A673 (cell line): ENCODE results near the gene CDC42EP1. TPM values are rescaled to one million over a fixed set of nuclear protein-coding genes. Genes with fewer than 3 reads are reported as not detected.

Experiments used
- BruUV-seq: library from RNA; stranded (reverse); fragments of 400-500 nt; replicated peaks from 2 replicates; lab custom pipeline; 2021; lab: Mats Ljungman, UMichigan
- CTCF ChIA-PET: fragments of 300-600 bp; sonication (Branson Sonifier 250); formaldehyde crosslinking; loops from one replicate; lab custom pipeline; 2022; ENCODE audit warnings: antibody characterized with exemption; lab: Charles Lee
- POLR2A ChIA-PET: fragments of 300-600 bp; sonication (Branson Sonifier 250); formaldehyde crosslinking; loops from one replicate; lab custom pipeline; 2022; ENCODE audit warnings: antibody characterized with exemption; ENCODE audit not compliant: low non-redundant PET; lab: Charles Lee
- DNase-seq: peaks from one replicate; pipeline ENCODE4 v3.0.0-alpha.2; 2015; ENCODE audit warnings: low spot score
- H3K27ac ChIP-seq: fragments of 200-600 bp; sonication (generic); 2 replicates; pipeline ENCODE4 v1.5.1; 2016; ENCODE audit warnings: mixed run types, low read depth, mild to moderate bottlenecking, mixed read lengths, antibody characterized with exemption, low read length; ENCODE audit not compliant: poor library complexity, severe bottlenecking
- H3K27me3 ChIP-seq: fragments of 200-600 bp; sonication (generic); replicated peaks from 2 replicates; pipeline ENCODE4 v1.6.1; 2017; ENCODE audit warnings: mixed run types, low read depth, mild to moderate bottlenecking, mixed read lengths, antibody characterized with exemption, low read length; ENCODE audit not compliant: insufficient read depth, poor library complexity
- H3K36me3 ChIP-seq: fragments of 200-600 bp; sonication (generic); 2 replicates; pipeline ENCODE4 v1.6.1; 2016; ENCODE audit warnings: mixed run types, mild to moderate bottlenecking, mixed read lengths, antibody characterized with exemption, low read length; ENCODE audit not compliant: insufficient read depth, poor library complexity, severe bottlenecking
- H3K4me1 ChIP-seq: fragments of 200-600 bp; sonication (generic); 2 replicates; pipeline ENCODE4 v1.6.1; 2017; ENCODE audit warnings: mixed run types, mild to moderate bottlenecking, mixed read lengths, antibody characterized with exemption, low read length; ENCODE audit not compliant: insufficient read depth, poor library complexity, severe bottlenecking
- H3K4me3 ChIP-seq: fragments of 200-600 bp; sonication (generic); 2 replicates; pipeline ENCODE4 v1.5.1; 2016; ENCODE audit warnings: low read depth, mixed run types, mild to moderate bottlenecking, mixed read lengths, low read length; ENCODE audit not compliant: poor library complexity, severe bottlenecking
- H3K9me3 ChIP-seq: fragments of 200-600 bp; sonication (generic); 2 replicates; pipeline ENCODE4 v1.6.1; 2016; ENCODE audit warnings: mixed run types, low read depth, mild to moderate bottlenecking, mixed read lengths, antibody characterized with exemption, low read length; ENCODE audit not compliant: poor library complexity, severe bottlenecking
- EZH2 ChIP-seq: fragments of 200-600 bp; sonication (generic); IDR thresholded peaks from 2 replicates; pipeline ENCODE4 v1.6.1; 2017; ENCODE audit warnings: borderline replicate concordance, low read depth, mild to moderate bottlenecking, mixed read lengths, antibody characterized with exemption, low read length; ENCODE audit not compliant: poor library complexity, severe bottlenecking
- intact Hi-C: fragments of 100-400 bp; cut with micrococcal nuclease; formaldehyde crosslinking; loops from one replicate; pipeline ENCODE4 v1.10.0; 2022; ENCODE audit not compliant: unreplicated experiment
- total RNA-seq: library from RNA; stranded (reverse); gene quantifications from 2 replicates; pipeline ENCODE4 v1.2.3, GENCODE V29; 2021
- TF ChIP-seq, protein P1 (sequence below): fragments of 300-800, 200-600 bp; sonication (generic); conservative IDR thresholded peaks from 2 replicates; pipeline ENCODE4 v1.5.1; 2017; ENCODE audit warnings: low read depth, mild to moderate bottlenecking, antibody characterized with exemption, low read length, moderate library complexity, mixed read lengths

The CDC42EP1 gene
- total RNA-seq, 1 experiment from 2014 or later, result 1.1 TPM

DNA sequence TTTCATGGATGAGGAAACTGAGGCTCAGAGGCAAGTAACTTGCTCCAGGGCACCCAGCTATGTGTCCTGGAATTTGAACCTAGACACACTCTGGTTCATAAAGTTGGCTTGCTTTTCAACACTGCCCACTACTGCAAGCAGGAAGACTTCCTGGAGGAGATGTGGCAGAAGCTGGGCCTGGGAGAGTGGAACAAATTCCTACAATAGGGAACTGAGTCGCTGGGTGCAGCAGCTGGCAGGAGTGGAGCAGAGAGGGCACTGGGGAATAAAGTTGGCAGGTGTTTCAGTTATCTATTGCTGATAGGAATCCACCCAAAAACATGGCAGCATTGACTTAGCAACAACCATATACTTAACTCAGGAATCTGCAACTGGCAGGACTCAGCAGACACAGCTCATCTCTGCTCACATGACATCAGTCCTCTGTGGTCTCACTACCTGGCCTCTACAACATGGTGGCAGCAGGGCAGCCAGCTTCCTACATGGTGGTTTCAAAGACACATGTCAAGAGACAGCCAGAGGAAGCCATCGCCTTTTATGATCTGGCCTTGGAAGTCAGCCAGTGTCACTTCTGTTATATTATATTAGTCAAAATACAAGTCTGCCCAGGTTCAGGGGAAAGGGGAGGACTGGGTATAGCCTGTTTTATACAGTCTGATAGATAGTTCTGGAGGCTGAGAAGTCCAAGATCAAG lies 30.5 kb upstream of the CDC42EP1 start:
- H3K27me3 ChIP-seq, result no peaks in the 10 kb centered on the region
- H3K9me3 ChIP-seq, result no peaks in the 10 kb centered on the region
- TF ChIP-seq, protein P1, sequence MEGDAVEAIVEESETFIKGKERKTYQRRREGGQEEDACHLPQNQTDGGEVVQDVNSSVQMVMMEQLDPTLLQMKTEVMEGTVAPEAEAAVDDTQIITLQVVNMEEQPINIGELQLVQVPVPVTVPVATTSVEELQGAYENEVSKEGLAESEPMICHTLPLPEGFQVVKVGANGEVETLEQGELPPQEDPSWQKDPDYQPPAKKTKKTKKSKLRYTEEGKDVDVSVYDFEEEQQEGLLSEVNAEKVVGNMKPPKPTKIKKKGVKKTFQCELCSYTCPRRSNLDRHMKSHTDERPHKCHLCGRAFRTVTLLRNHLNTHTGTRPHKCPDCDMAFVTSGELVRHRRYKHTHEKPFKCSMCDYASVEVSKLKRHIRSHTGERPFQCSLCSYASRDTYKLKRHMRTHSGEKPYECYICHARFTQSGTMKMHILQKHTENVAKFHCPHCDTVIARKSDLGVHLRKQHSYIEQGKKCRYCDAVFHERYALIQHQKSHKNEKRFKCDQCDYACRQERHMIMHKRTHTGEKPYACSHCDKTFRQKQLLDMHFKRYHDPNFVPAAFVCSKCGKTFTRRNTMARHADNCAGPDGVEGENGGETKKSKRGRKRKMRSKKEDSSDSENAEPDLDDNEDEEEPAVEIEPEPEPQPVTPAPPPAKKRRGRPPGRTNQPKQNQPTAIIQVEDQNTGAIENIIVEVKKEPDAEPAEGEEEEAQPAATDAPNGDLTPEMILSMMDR, result no peak
- no peak for TF ChIP-seq EZH2
- H3K4me3 ChIP-seq, result no peak overlapping the region
- no peak for DNase-seq
- no peak overlapping the region for H3K27ac ChIP-seq
- no TSS peak for BruUV-seq
- H3K4me1 ChIP-seq, result no peaks in the 10 kb centered on the region
- POLR2A ChIA-PET, result no interaction called here
- CTCF ChIA-PET, result no interaction called here
- intact Hi-C loops, result no loop called here
- no peaks in the 10 kb centered on the region for H3K36me3 ChIP-seq

DNA sequence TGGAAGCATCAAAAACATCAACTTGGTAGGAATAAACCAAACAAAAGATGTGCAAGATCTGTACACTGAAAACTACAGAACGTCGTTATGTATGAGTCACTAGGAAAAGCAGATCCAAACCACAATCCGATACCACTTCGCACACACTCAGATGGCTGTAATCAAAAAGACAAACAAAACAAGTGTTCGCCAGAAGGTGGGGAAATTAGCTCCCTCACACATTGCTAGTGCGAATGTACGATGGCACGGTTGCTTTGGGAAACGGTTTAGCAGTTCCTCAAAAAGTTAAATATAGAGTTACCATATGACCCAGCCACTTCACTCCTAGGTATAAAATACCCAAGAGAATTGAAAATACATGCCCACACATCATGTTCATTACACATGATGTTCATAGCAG lies 26.3 kb upstream of the CDC42EP1 start:
- CTCF ChIA-PET, result no interaction called here
- Histone ChIP-seq H3K36me3 (no peaks in the 10 kb centered on the region), H3K27ac (no peak overlapping the region), H3K4me3 (no peak overlapping the region), H3K4me1 (no peaks in the 10 kb centered on the region), H3K9me3 (no peaks in the 10 kb centered on the region), H3K27me3 (no peaks in the 10 kb centered on the region)
- no peak for TF ChIP-seq EZH2
- TF ChIP-seq, protein P1, result no peak
- intact Hi-C loops, result no loop called here
- no TSS peak for BruUV-seq
- POLR2A ChIA-PET, result no interaction called here
- no peak for DNase-seq

DNA sequence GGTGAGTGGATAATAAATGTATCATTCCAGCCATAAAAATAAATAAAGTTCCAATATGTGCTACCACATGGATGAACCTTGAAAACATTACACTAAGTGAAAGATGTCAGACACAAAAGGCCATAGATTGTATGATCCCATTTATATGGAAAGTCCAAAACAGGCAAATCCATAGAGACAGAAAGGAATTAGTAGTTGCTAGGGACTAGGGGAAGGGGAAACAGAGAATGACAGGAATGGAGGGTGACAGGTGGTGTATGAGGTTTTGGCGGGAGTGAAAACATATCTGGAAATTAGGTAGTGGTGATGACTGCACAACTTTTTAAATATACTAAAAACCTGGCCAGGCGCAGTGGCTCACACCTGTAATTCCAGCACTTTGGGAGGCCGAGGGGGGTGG lies 25.8 kb upstream of the CDC42EP1 start:
- Histone ChIP-seq H3K36me3 (no peaks in the 10 kb centered on the region), H3K9me3 (no peaks in the 10 kb centered on the region), H3K4me3 (no peak overlapping the region), H3K4me1 (no peaks in the 10 kb centered on the region), H3K27ac (no peak overlapping the region), H3K27me3 (no peaks in the 10 kb centered on the region)
- ChIA-PET POLR2A (no interaction called here), CTCF (no interaction called here)
- DNase-seq, result no peak
- intact Hi-C loops, result no loop called here
- TF ChIP-seq, protein P1, result no peak
- TF ChIP-seq EZH2, result no peak
- no TSS peak for BruUV-seq
